ENCODE results near the gene LCE7A. TPM values are rescaled to one million over a fixed set of nuclear protein-coding genes. Genes with fewer than 3 reads are reported as not detected.

The LCE7A gene
- total and polyA plus RNA-seq, 12 donors, result not detected

DNA sequence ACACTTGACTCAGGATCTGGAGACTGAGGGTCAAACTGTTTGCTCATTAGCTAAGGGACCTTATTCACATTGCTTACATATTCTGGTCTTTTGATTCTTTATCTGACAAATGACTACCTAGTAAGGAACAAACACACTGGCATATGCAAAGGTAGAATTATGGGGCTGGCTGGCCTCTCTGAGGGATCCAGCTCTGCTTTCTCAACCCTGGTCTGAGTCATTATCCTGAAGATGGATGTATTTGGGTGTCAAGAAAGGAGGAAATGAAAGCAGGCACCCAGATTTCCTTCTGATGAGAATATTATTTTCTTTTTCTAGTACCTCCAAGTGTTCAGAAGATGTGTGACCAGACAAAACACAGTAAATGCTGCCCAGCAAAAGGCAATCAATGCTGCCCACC, 24.3 kb downstream of the LCE7A start:
- Histone ChIP-seq H3K36me3 (no peaks in the 10 kb centered on the region), H3K27me3 (no peaks in the 10 kb centered on the region), H3K27ac (no peak overlapping the region), H3K4me1 (no peaks in the 10 kb centered on the region), H3K4me3 (no peak overlapping the region), H3K9me3 (no peaks in the 10 kb centered on the region)
- ATAC-seq, result no peak
- intact Hi-C loops (cut with DNase I), result no loop called here
- no peak for TF ChIP-seq CTCF (IDR thresholded peaks at IDR 0.05)
- DNase-seq, result no peak

- Histone ChIP-seq H3K27ac (no peak overlapping the region), H3K36me3 (no peaks in the 10 kb centered on the region), H3K9me3 (no peaks in the 10 kb centered on the region), H3K27me3 (no peaks in the 10 kb centered on the region), H3K4me1 (no peaks in the 10 kb centered on the region), H3K4me3 (no peak overlapping the region)
- intact Hi-C loops (cut with DNase I), result no loop called here
- WGBS, 2 donors, result 84 to 94% methylated on average over 1 of the region's 1 CpG
- ATAC-seq (no peak), DNase-seq (no peak)
- no peak for TF ChIP-seq CTCF (IDR thresholded peaks at IDR 0.05)
Measured at GRCh38 chr1:152884506-152884905, 24.7 kb downstream of the LCE7A start.

DNA sequence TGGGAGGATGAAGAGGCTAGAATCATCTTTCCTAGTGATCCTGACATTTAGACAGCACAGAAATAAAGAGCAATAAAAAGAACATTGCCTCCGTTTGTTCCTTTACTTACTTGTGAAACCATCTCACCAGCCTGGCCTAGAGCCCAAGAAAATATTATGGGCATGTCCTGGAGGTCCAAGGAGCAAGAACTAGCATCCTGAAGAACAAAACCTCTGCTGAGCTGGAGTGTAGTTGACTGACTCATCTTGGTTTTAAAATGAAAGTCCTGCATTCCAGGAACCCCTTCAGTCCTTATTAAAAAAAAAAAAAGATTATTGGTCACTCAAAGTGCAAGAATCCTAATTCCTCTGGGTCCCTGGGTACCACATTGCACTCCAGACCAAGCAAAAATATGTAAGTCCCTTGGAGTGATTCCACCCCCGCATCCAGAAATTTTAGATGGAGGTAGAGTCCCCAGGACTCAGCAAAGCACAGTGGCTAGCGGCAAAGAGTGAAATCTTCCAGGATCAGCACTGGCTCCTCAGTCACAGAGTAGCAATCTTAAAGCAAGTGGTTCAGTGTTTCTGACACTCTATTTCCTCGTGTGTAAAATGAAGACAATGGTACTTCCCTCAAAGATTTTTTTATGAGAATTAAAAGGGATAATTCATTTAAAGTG, 25.3 kb downstream of the LCE7A start:
- Histone ChIP-seq H3K4me1 (no peaks in the 10 kb centered on the region), H3K27ac (no peak overlapping the region), H3K36me3 (no peaks in the 10 kb centered on the region), H3K27me3 (no peaks in the 10 kb centered on the region), H3K9me3 (no peaks in the 10 kb centered on the region), H3K4me3 (no peak overlapping the region)
- DNase-seq (no peak), ATAC-seq (no peak)
- 59 to 69% methylated on average over 4 of the region's 4 CpGs for WGBS, 2 donors
- TF ChIP-seq CTCF (IDR thresholded peaks at IDR 0.05), result no peak
- intact Hi-C loops (cut with DNase I), result no loop called here

- intact Hi-C loops (cut with DNase I), result no loop called here
- H3K27ac ChIP-seq, result no peak overlapping the region
- H3K27me3 ChIP-seq, result no peaks in the 10 kb centered on the region
- no peaks in the 10 kb centered on the region for H3K4me1 ChIP-seq
- ATAC-seq (no peak), DNase-seq (no peak)
- H3K36me3 ChIP-seq, result no peaks in the 10 kb centered on the region
- no peak overlapping the region for H3K4me3 ChIP-seq
- TF ChIP-seq CTCF (IDR thresholded peaks at IDR 0.05), result no peak
- 44 to 48% methylated on average over 3 of the region's 3 CpGs for WGBS, 2 donors
- H3K9me3 ChIP-seq, result no peaks in the 10 kb centered on the region
Measured at GRCh38 chr1:152886085-152886484, 26.3 kb downstream of the LCE7A start.

All from heart right ventricle (tissue), 16 donors.